K562 (cell line): ENCODE measurements around the gene ROM1. TPM values are rescaled to one million over a fixed set of nuclear protein-coding genes. Genes with fewer than 3 reads are reported as not detected.

Experiments
- ATAC-seq: fragments of 200-7000 bp; cut with Tn5 transposase; 3 replicates; pipeline ENCODE4 v1.9.1; 2020; ENCODE audit warnings: moderate library complexity
- Bru-seq: library from RNA; stranded (reverse); fragments of 400-500 nt; gene quantifications from one replicate; lab custom pipeline; 2021; lab: Mats Ljungman, UMichigan
- BruChase-seq, 2 experiments: library from RNA; stranded (reverse); fragments of 400-500 nt; gene quantifications; one replicate each; lab custom pipeline; 2021; lab: Mats Ljungman, UMichigan
- BruUV-seq: library from RNA; stranded (reverse); fragments of 400-500 nt; replicated peaks from 2 replicates; lab custom pipeline; 2021; lab: Mats Ljungman, UMichigan
- CTCF ChIA-PET: fragments of 300-600 bp; formaldehyde crosslinking; extraction: SDS; loops from one replicate; lab custom pipeline; 2021; ENCODE audit warnings: low intra/inter-chr PET ratio; lab: Yijun Ruan, JAX
- POLR2A ChIA-PET: fragments of 300-600, 350-650 bp; sonication (Branson Sonifier 250); formaldehyde crosslinking; extraction: SDS; loops from one replicate; lab custom pipeline; 2021; ENCODE audit warnings: antibody characterized with exemption, inconsistent platforms; lab: Yijun Ruan, JAX
- DNase-seq, 4 experiments: peaks; one replicate each; pipeline versions ENCODE4 v3.0.0 to v3.0.0-alpha.2; 2011 to 2018; ENCODE audit warnings: low spot score in 3 of 4, mixed read lengths in 3 of 4; ENCODE audit errors: extremely low read depth in 1 of 4
- FAIRE-seq: peaks from 2 replicates; lab custom pipeline; 2011; peaks lifted over from hg19 to GRCh38; lab: Jason Lieb, UNC
- H2AFZ ChIP-seq: 2 replicates; pipeline ENCODE4 v1.6.0; 2011; ENCODE audit warnings: low read depth, low read length, control low read depth, inconsistent platforms
- H3K27ac ChIP-seq: fragments of 200-600 bp; 3 replicates; pipeline ENCODE4 v1.8.0; 2011; ENCODE audit warnings: low read depth, mild to moderate bottlenecking, control low read depth, inconsistent platforms, low read length, moderate library complexity, mixed read lengths; ENCODE audit errors: extremely low read depth
- H3K27me3 ChIP-seq, 2 experiments: fragments of 300-600 bp in 1 of 2; 2 replicates in 1 of 2; 3 replicates in 1 of 2; pipeline versions ENCODE4 v1.6.0 to v1.8.0; 2011; ENCODE audit warnings: inconsistent platforms in 2 of 2, low read length in 2 of 2, mild to moderate bottlenecking in 1 of 2, mixed read lengths in 1 of 2, moderate library complexity in 1 of 2; ENCODE audit not compliant: control insufficient read depth in 2 of 2, insufficient read depth in 2 of 2
- H3K36me3 ChIP-seq: fragments of 300-600 bp; 3 replicates; pipeline ENCODE4 v1.8.0; 2011; ENCODE audit warnings: mild to moderate bottlenecking, low read length, inconsistent platforms; ENCODE audit not compliant: control insufficient read depth, insufficient read depth
- H3K4me1 ChIP-seq, 2 experiments: fragments of 200-600 bp in 1 of 2; replicated peaks in 1 of 2; 2 replicates in 1 of 2; 3 replicates in 1 of 2; pipeline versions ENCODE4 v1.5.1 to v1.8.0; 2011; ENCODE audit warnings: inconsistent platforms in 2 of 2, low read length in 2 of 2, mild to moderate bottlenecking in 1 of 2, mixed read lengths in 1 of 2, moderate library complexity in 1 of 2; ENCODE audit not compliant: control insufficient read depth in 2 of 2, insufficient read depth in 2 of 2
- H3K4me2 ChIP-seq: 2 replicates; pipeline ENCODE4 v1.6.1; 2011; ENCODE audit warnings: low read length, control low read depth, inconsistent platforms, mixed read lengths; ENCODE audit not compliant: insufficient read depth
- H3K4me3 ChIP-seq: fragments of 200-600 bp; sonication (generic), shearing (Covaris generic); 2 replicates; pipeline ENCODE4 v1.5.1; 2016; ENCODE audit warnings: control low read depth, inconsistent platforms
- H3K79me2 ChIP-seq: fragments of 200-600 bp; 3 replicates; pipeline ENCODE4 v1.8.0; 2011; ENCODE audit warnings: low read length, inconsistent platforms; ENCODE audit not compliant: control insufficient read depth, insufficient read depth
- H3K9ac ChIP-seq, 2 experiments: 2 replicates each; pipeline versions ENCODE4 v1.6.0 to v1.6.1; 2011; ENCODE audit warnings: low read depth in 2 of 2, low read length in 2 of 2, control low read depth in 1 of 2, inconsistent platforms in 1 of 2, mild to moderate bottlenecking in 1 of 2, mixed read lengths in 1 of 2; ENCODE audit not compliant: insufficient read depth in 1 of 2
- H3K9me1 ChIP-seq: one replicate; pipeline ENCODE4 v1.6.0; 2011; ENCODE audit warnings: inconsistent platforms, mild to moderate bottlenecking, low read length, moderate library complexity; ENCODE audit not compliant: control insufficient read depth, insufficient read depth
- H3K9me3 ChIP-seq: replicated peaks from 2 replicates; pipeline ENCODE4 v1.5.1; 2011; ENCODE audit warnings: low read depth, low read length, inconsistent platforms; ENCODE audit not compliant: control insufficient read depth, insufficient read depth
- H4K20me1 ChIP-seq: replicated peaks from 2 replicates; pipeline ENCODE4 v1.6.1; 2011; ENCODE audit warnings: low read length, inconsistent platforms, mixed read lengths; ENCODE audit not compliant: control insufficient read depth, insufficient read depth
- GABPA ChIP-seq: fragments of 200-800 bp; sonication (Bioruptor generic); conservative IDR thresholded peaks from 2 replicates; pipeline ENCODE4 v1.6.1; 2016; ENCODE audit warnings: low read depth, missing genetic modification characterization, missing compliant biosample characterization
- NELFE ChIP-seq: IDR thresholded peaks from 2 replicates; pipeline ENCODE4 v1.6.1; 2011; ENCODE audit warnings: mild to moderate bottlenecking; ENCODE audit not compliant: insufficient read depth, insufficient read length
- SPI1 ChIP-seq: IDR thresholded peaks from 2 replicates; pipeline ENCODE4 v1.6.1; 2011; ENCODE audit warnings: low read depth, low read length, control low read depth, borderline replicate concordance
- WGBS: fragments of 100-300 bp; shearing (Covaris generic); methylation state at CpG from one replicate; pipeline ENCODE4 v1.1.6; 2016; ENCODE audit warnings: low coverage, mixed read lengths; ENCODE audit not compliant: insufficient coverage; ENCODE audit errors: missing lambda C conversion rate; 5-methylcytosine and 5-hydroxymethylcytosine counted together
- in situ Hi-C: fragments of 300-500 bp; cut with MboI; formaldehyde crosslinking; loops from 4 replicates; pipeline ENCODE4 v1.15.0; 2018; ENCODE audit warnings: inconsistent platforms, mixed read lengths
- intact Hi-C: fragments of 100-400 bp; cut with micrococcal nuclease; formaldehyde crosslinking; loops from 2 replicates; pipeline ENCODE4 v1.14.2; 2022
- long read RNA-seq, 3 experiments: library from polyadenylated mRNA in 2 of 3; library from RNA in 1 of 3; unstranded in 2 of 3; stranded (forward) in 1 of 3; transcript quantifications; one replicate each; pipeline ENCODE4 v2.0.0, GENCODE V29; 2019 to 2022
- polyA minus RNA-seq, 3 experiments: library from RNA; depleted of rRNA, polyadenylated mRNA; stranded (reverse); fragments of >200 nt; gene quantifications; 2 replicates each; pipeline ENCODE4 v1.2.3, GENCODE V29; 2011
- polyA plus RNA-seq, 8 experiments: library from polyadenylated mRNA; depleted of rRNA in 4 of 8; stranded (reverse) in 5 of 8; unstranded in 3 of 8; fragments of >200 nt; fragmentation: Nextera tagmentation in 2 of 8; fragmentation: Illumina TruSeq in 1 of 8; extraction: Ambion mirVana in 2 of 8; extraction: Trizol in 1 of 8; gene quantifications; 2 replicates each; pipeline versions ENCODE4 v1.2.1 to v1.2.3, GENCODE V29; 2011 to 2014; ENCODE audit warnings: inconsistent platforms in 1 of 8, missing spikeins in 1 of 8
- total RNA-seq, 7 experiments: library from RNA; depleted of rRNA in 6 of 7; stranded (reverse); fragments of >200 nt in 6 of 7; fragmentation: Illumina TruSeq in 2 of 7; extraction: Trizol in 2 of 7; gene quantifications; 2 replicates each; pipeline versions ENCODE4 v1.2.1 to v1.2.3, GENCODE V29; 2011 to 2021; ENCODE audit warnings: low replicate concordance in 1 of 7
- TF ChIP-seq, protein P1 (sequence below): sonication (generic); formaldehyde crosslinking; IDR thresholded peaks from 2 replicates; pipeline ENCODE4 v1.8.0; 2022; ENCODE audit warnings: missing genetic modification reagents, mild to moderate bottlenecking, borderline replicate concordance
- TF ChIP-seq, protein P2 (sequence below): sonication (generic); formaldehyde crosslinking; IDR thresholded peaks from 2 replicates; pipeline ENCODE4 v1.8.1; 2023; ENCODE audit warnings: mild to moderate bottlenecking, missing genetic modification reagents

ROM1 gene, protein sequence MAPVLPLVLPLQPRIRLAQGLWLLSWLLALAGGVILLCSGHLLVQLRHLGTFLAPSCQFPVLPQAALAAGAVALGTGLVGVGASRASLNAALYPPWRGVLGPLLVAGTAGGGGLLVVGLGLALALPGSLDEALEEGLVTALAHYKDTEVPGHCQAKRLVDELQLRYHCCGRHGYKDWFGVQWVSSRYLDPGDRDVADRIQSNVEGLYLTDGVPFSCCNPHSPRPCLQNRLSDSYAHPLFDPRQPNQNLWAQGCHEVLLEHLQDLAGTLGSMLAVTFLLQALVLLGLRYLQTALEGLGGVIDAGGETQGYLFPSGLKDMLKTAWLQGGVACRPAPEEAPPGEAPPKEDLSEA
- 0.60 and 1.4 TPM in 2 replicates for total RNA-seq (2011; cell fraction: chromatin; rRNA removed; ENCODE audit: low replicate concordance)
- 1.8 TPM in 2 replicates for total RNA-seq (2011; cell fraction: nucleolus; rRNA removed)
- 0.69 and 2.3 TPM in 2 replicates for total RNA-seq (2011; cell fraction: nucleoplasm; rRNA removed)
- total RNA-seq (2014; rRNA removed) (3.9 and 4.3 TPM in 2 replicates), total RNA-seq (2014; rRNA removed; fragmentation: Illumina TruSeq; extraction: Trizol) (2.2 and 2.9 TPM in 2 replicates), total RNA-seq (2015; rRNA removed; fragmentation: Illumina TruSeq; extraction: Trizol) (3.3 TPM in 2 replicates), total RNA-seq (2021) (2.6 and 3.3 TPM in 2 replicates), polyA plus RNA-seq (2011; rRNA removed) (1.7 TPM in 2 replicates), polyA plus RNA-seq (2014; fragmentation: Illumina TruSeq; extraction: Trizol) (4.0 and 4.9 TPM in 2 replicates), polyA plus RNA-seq (2014; fragmentation: Nextera tagmentation; extraction: Ambion mirVana) (1 to 10 TPM in 1 of 2 experiments, under 1 TPM in 1; 0.75 to 1.4 TPM), polyA plus RNA-seq (2014; rRNA removed) (3.8 and 3.9 TPM in 2 replicates), polyA minus RNA-seq (2011; rRNA and poly(A)+ RNA removed) (0.39 and 0.63 TPM in 2 replicates), Bru-seq, nascent RNA (percentile 26 among the genes with signal in this experiment), BruChase-seq, experiment 1, labeled RNA remaining after a 2-hour chase (percentile 32 among the genes with signal in this experiment), BruChase-seq, experiment 2, labeled RNA remaining after a 6-hour chase (percentile 29 among the genes with signal in this experiment)
- 1.9 and 2.5 TPM in 2 replicates for polyA plus RNA-seq (2011; cell fraction: cytosol; rRNA removed)
- polyA plus RNA-seq (2011; cell fraction: nucleus; rRNA removed): 1.8 and 1.9 TPM in 2 replicates
- 4.3 and 4.4 TPM in 2 replicates for polyA plus RNA-seq (2012)
- 0.48 and 1.7 TPM in 2 replicates for polyA minus RNA-seq (2011; cell fraction: cytosol; rRNA and poly(A)+ RNA removed)
- 0.40 and 0.56 TPM in 2 replicates for polyA minus RNA-seq (2011; cell fraction: nucleus; rRNA and poly(A)+ RNA removed)
- long read RNA-seq, experiment 1, partial matches to known transcripts: 1 of 11 reads
- long read RNA-seq, experiment 1, other reads (novel, unspliced or antisense): 7 of 11 reads
- long read RNA-seq, experiment 2, partial matches to known transcripts: 0 of 3 reads
- long read RNA-seq, experiment 2, other reads (novel, unspliced or antisense): 3 of 3 reads
- long read RNA-seq, experiment 3, partial matches to known transcripts: 0 of 3 reads
- long read RNA-seq, experiment 3, other reads (novel, unspliced or antisense): 2 of 3 reads

DNA sequence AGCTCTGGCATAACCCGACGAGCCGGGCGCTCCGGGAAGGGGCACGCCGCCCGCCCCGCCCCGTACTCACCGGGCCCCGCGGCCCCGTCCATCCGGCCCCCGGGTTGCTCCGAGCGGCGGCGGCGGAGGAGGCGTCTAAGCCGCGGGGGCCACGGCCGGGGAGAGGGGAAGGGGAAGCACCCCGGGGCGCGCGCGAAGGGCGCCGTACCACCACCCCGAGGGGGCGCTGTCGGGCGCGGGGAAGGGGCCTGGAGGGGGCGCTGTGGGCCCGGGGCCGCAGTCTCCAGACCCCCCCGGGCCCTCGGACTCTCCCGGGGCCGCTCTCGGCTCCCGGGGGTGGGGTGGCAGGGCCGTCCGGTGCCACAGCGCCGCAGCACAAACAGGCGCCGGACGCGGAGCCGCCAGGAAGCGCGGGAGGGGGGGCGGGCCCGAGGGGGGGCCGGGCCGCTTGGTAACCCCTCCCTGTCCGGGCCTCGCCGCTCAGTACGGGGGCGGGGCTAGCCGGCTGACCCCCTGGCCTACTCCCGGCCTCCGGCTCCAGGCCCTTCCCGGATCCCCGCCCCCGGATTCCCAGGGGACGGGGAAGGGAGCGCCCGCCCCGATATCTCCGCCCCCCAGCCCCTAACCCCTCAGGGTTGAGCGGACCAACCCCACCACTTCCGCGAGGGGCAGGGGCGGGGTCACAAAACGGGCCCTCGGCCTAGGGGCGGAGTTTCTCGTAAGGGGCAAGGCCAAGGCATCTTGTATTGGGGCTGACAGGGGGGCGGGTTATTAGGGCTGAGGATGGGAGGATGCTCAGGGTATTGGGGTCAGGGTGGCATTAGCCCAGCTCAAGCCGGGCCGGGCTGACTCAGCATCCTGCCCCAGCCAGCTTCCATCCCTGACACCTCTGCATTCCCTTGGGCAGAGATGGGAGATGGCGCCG, at the start of gene ROM1, which contains the start of gene EML3:
TSS of gene ROM1 (plus strand) at position 892 of the 925 bp plus-strand sequence. CDS start at position 917, 25 bp downstream.
TSS of gene EML3 (minus strand) at position 410 of the 925 bp plus-strand sequence. CDS start at position 92, 318 bp downstream.
- H3K4me1 ChIP-seq: peaks cover 29 to 65% of the 10 kb centered on the region in 2 experiments
- 12% methylated on average over 18 of the region's 91 CpGs for WGBS
- DNase-seq (peak; percentile 91 to 95 (median 92)), FAIRE-seq (peak; percentile 79), ATAC-seq (peak; percentile 83)
- no TSS peak for BruUV-seq
- H4K20me1 ChIP-seq: 0 out of 2 replicates have a peak, but pooled peaks cover 5% of the 10 kb centered on the region
- no peaks in the 10 kb centered on the region for H3K27me3 ChIP-seq
- no peaks in the 10 kb centered on the region for H3K9me3 ChIP-seq
- intact Hi-C loops: loop anchor here (2.0 to 5.0 kb wide), 2 partner anchors 34 to 80 kb away; partner anchors contain the start of gene GANAB
- H3K4me2 ChIP-seq: peak within 1 kb of the TSS; percentile 96
- H3K9me1 ChIP-seq: peaks cover 2% of the 10 kb centered on the region
- CTCF ChIA-PET: interaction anchor here (0.6 to 2.6 kb wide), 9 partner anchors 9 to 218 kb away, joined by 3 to 17 read pairs (median 3); partner anchors contain the start of genes B3GAT3 and GANAB
- H3K79me2 ChIP-seq: peaks cover 24% of the 10 kb centered on the region
- peak within 1 kb of the TSS; percentile 93 for H3K9ac ChIP-seq
- peaks cover 59% of the 10 kb centered on the region for H3K36me3 ChIP-seq
- peak within 1 kb of the TSS; percentile 87 for H2AFZ ChIP-seq
- in situ Hi-C loops: no loop called here
- peak within 1 kb of the TSS; percentile 75 for H3K4me3 ChIP-seq
- POLR2A ChIA-PET: interaction anchor here (0.9 to 1.9 kb wide), 9 partner anchors 8 to 188 kb away, joined by 3 to 7 read pairs (median 4); partner anchors contain the start of genes B3GAT3, C11orf98, CSKMT and MTA2
- peak within 1 kb of the TSS; percentile 90 for H3K27ac ChIP-seq
- TF ChIP-seq GABPA (tag) (peak; percentile 72), NELFE (no peak), SPI1 (0 out of 2 replicates have a peak, but pooled peaks have one; percentile 23)
- TF ChIP-seq, protein P1, sequence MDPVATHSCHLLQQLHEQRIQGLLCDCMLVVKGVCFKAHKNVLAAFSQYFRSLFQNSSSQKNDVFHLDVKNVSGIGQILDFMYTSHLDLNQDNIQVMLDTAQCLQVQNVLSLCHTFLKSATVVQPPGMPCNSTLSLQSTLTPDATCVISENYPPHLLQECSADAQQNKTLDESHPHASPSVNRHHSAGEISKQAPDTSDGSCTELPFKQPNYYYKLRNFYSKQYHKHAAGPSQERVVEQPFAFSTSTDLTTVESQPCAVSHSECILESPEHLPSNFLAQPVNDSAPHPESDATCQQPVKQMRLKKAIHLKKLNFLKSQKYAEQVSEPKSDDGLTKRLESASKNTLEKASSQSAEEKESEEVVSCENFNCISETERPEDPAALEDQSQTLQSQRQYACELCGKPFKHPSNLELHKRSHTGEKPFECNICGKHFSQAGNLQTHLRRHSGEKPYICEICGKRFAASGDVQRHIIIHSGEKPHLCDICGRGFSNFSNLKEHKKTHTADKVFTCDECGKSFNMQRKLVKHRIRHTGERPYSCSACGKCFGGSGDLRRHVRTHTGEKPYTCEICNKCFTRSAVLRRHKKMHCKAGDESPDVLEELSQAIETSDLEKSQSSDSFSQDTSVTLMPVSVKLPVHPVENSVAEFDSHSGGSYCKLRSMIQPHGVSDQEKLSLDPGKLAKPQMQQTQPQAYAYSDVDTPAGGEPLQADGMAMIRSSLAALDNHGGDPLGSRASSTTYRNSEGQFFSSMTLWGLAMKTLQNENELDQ: no peak
- TF ChIP-seq, protein P2, sequence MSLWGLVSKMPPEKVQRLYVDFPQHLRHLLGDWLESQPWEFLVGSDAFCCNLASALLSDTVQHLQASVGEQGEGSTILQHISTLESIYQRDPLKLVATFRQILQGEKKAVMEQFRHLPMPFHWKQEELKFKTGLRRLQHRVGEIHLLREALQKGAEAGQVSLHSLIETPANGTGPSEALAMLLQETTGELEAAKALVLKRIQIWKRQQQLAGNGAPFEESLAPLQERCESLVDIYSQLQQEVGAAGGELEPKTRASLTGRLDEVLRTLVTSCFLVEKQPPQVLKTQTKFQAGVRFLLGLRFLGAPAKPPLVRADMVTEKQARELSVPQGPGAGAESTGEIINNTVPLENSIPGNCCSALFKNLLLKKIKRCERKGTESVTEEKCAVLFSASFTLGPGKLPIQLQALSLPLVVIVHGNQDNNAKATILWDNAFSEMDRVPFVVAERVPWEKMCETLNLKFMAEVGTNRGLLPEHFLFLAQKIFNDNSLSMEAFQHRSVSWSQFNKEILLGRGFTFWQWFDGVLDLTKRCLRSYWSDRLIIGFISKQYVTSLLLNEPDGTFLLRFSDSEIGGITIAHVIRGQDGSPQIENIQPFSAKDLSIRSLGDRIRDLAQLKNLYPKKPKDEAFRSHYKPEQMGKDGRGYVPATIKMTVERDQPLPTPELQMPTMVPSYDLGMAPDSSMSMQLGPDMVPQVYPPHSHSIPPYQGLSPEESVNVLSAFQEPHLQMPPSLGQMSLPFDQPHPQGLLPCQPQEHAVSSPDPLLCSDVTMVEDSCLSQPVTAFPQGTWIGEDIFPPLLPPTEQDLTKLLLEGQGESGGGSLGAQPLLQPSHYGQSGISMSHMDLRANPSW (CRISPR knock-in tag): no peak
